T-helper 1 cell (primary cell): ENCODE measurements around the gene CDCP2.
"Not testable (repeated sequence)": the region's sequence is repeated elsewhere in the genome, so short reads cannot be mapped to it uniquely, and the experiment has no call there.

ENCODE experiments used
- DNase-seq, 5 donors: peaks; one replicate each; pipeline ENCODE4 v3.0.0-alpha.2; 2012 to 2020

Gene CDCP2

DNA sequence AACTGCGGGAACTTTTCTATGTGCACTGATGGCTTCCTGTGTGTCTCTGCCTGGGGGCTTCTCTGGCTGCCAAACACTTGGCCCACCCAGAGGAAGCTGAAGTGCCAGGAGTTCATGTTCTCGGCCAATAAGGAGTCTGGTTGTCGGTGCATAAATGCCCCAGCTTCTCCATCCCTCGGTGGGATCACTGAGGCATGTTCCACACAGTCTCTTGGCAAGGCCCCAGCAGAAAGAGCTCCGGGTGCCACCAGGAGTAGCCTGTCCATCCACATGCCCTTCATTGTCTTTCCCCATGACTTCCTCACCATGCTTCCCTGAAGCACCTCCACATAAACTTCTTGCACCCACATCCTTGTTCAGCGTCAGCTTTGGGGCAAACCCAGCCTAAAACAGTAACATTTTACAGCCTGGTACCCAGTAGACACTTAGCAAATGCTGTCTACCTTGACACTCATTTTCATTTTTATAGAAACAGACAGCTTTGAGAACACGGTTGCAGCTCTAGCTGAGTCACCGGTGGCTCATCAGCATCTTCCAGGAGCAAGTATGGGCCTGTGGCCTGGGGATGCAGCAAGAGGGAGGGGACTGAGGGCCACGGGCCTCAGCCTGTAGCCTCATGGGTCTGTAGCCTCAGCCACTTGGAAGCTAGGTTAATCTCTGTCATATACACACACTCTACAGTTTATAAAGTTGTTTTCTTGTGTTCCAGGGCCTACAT is 14.8 kb upstream of the CDCP2 start:
- DNase-seq, result no peak

DNA sequence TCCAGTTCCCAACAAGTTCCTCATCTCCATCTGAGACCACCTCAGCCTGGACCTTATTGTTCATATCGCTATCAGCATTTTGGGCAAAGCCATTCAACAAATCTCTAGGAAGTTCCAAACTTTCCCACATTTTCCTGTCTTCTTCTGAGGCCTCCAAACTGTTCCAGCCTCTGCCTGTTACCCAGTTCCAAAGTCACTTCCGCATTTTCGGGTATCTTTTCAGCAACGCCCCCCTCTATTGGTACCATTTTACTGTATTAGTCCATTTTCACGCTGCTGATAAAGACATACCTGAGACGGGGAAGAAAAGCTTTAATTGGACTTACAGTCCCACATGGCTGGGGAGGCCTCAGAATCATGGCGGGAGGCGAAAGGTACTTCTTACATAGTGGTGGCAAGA is 13.6 kb upstream of the CDCP2 start:
- not testable (repeated sequence) for DNase-seq

DNA sequence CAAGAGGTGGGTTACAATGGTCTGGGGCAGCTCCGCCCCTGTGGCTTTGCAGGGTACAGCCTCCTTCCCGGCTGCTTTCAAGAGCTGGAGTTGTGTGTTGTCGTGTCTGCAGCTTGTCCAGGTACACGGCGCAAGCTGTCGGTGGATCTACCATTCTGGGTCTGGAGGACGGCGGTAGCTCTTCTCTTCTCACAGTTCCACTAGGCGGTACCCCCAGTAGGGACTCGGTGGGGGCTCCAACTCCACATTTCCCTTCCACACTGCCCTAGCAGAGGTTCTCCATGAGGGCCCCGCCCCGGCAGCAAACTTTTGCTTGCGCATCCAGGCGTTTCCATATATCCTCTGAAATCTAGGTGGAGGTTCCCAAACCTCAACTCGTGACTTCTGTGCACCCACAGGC is 12.3 kb upstream of the CDCP2 start:
- DNase-seq, result no peak

DNA sequence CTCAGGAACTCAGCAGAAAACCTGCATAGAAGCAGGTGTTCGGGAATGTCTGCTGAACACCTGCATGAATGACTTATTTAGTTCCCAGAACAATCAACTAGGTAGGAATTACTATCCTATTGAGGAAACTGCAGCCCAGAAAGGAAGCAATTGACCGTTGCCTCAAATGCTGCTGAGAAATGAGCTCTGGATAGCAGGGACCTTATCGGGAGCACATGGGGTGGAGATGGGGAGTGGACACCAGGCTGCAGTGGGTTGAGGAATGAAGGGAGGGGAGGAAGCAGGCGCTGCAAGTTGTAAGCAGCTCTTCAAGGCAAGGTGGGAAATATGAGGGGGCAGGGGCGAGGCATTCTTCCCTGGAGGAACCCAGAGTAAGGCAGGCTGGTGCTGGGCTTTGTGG is 10.8 kb upstream of the CDCP2 start:
- no peak for DNase-seq

DNA sequence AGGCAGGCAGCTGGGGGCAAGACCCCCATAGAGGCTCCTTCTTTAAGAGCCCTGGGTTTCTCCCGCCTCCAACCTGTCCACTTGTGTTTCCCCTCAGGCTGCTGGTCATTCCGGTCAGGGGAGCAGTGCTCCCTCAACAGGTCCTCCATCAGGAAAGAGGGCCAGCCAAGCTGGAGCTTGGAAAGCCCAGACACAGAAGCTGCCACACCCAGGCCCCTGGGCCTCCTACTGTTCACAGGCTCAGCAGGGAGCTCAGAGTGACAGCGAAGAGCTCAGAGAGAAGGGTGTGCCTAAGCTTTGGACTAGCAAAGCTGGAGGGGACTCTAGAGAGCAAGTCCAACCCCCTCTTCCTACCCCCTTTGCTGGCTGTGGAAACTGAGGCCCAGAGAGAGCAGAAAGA is 10.3 kb upstream of the CDCP2 start:
- DNase-seq, result no peak

DNA sequence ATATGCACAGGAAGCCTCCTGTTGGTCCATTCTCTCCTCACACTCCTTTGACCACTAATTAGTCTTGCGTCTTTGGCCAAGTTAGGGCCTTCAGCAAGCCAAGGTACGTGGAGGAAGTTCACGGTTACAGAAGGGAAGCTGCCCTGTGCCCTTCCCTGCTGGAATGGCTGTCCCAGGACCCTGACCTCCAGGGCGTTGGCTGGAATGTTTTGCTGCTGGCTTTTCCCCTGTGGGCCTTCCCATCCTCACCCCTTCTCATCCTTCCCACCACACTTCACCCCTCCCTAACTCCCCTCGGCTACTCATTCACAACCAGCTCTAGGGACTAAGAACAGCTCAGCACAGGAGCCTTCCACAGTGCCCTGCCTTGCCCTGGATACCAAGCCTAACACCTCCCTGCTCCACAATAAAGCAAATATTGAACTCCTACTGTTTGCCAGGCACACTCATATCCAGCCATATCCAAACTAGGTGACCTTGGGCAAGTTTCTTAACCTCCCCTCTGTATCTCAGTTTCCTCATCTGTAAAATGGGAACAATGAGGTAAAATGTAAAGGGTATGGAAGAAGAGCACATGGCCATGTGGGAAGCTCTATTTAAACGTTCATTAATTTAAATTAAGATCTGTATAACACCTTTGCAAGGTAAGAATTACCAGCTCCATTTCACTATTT is 8.8 kb upstream of the CDCP2 start:
- no peak for DNase-seq

DNA sequence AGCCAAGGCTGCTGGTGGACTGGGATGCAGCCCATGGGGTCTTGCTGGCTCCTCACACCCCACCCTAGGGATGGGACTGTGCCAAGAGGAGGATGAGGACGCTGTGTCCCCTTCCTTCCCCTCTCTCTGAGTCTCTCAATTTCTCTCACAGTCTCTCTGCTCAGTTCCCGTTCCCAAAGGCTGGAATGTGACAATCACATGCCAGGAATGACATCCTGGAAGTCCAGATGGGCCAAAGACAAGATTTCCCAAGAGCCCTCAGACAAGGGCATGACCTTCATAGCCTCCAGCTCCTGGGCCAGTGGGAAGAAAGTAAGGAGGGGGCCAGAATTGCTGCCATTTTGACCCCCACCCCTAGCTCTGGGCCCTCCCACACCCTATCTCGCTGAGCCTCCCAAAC is 7.6 kb upstream of the CDCP2 start:
- DNase-seq, result no peak

DNA sequence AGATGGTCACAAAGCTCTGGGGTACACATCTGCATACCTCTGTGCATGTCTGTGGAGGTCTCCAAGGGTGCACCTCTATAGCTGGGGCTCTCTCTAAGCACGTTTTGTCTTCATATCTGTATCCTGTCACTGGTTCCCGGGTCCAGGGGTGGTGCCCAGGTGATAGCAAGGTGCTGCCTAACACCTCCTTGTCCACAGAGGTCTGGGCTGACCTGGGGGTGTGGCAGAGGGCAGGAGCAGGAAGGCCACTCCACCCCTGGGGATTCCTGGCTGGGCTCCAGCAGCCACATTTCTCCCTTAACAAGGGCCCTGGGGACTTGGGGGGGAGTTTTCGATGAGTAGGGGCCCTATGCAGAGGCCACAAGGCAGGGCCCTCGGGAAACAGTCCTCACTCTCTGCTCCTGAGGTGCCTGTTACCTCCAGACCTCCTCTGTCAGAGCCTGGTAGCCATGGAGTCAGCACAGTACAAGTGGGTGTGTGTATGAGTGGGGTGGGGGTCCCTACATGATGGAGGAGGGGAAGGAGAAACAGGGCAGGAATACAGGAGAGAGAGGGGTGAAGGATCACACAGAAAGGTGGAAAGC is 7.0 kb upstream of the CDCP2 start:
- no peak for DNase-seq

DNA sequence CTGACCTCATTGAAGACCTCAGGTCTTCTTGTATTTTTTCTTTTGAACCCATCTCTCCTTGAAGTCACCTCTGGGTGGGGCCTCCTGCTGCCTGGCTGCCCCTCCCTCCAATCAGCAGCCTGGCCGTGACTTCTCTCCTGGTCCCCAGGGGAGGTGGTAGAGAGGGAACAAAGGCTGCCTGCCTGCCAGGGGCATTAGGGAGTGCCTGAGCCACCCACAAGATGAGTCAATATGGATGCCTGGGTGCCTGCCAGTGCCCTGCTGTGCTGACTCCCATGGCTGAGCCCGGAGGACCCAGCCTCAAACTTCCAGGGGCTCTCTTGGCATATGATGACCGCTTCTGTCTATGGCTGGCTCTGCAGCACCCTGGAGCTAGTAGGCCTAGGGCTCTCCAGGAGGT is 5.3 kb upstream of the CDCP2 start:
- no peak for DNase-seq

DNA sequence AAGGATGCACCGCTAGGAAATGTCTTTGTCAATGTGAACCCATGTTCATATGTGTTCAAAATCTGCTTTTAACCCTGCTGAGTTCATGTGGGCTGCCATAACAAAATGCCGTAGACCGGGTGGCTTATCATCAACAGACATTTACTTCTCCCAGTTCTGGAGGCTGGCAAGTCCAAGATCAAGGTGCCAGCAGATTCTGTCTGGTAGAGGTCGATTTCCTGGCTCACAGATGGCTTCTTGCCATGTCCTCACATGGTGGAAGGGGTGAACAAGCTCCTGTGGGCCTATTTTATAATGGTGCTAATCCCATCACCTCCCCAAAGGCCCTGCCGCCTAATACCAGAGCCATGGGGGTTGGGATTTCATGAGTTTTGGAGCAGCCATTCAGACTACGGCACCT is 4.6 kb upstream of the CDCP2 start:
- no peak for DNase-seq

DNA sequence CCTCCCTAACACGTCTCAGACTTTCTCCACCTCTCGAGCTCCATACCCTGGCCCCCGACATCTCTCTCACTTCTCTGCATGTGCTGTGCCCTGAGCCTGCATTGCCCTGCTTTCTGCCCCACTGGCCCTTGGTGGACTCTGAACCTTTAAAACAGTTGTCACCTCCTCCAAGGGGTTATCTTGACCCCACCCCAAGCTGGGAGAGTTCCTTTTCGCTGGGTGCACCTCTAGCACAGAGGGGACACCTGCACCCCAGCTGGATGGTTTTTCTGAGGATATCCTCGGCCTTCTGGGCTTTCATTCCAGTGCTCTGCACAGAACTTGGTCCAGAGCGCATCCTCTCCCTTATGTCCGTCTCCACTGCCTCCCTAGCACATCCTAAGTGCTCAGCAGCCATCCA is 4.2 kb upstream of the CDCP2 start:
- DNase-seq, result no peak

DNA sequence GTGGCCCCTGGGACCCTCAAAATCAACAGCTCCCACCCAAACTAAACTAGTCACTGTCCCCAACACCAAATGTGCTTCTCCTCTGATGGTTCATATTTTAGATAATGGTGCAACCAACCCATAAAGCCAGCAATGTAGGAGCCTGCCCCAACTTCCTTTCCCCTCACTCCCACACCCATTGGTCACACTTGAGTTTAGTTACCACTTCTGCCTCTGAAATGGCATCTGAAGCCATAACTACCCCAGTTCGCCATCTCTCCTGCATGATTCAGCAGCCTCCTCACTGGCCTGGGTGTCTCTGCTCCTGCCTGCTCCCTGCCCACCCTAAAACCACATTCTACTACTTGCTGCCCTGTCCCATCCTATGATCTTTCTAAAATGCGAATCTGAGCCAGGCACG is 3.4 kb upstream of the CDCP2 start:
- DNase-seq, result no peak

DNA sequence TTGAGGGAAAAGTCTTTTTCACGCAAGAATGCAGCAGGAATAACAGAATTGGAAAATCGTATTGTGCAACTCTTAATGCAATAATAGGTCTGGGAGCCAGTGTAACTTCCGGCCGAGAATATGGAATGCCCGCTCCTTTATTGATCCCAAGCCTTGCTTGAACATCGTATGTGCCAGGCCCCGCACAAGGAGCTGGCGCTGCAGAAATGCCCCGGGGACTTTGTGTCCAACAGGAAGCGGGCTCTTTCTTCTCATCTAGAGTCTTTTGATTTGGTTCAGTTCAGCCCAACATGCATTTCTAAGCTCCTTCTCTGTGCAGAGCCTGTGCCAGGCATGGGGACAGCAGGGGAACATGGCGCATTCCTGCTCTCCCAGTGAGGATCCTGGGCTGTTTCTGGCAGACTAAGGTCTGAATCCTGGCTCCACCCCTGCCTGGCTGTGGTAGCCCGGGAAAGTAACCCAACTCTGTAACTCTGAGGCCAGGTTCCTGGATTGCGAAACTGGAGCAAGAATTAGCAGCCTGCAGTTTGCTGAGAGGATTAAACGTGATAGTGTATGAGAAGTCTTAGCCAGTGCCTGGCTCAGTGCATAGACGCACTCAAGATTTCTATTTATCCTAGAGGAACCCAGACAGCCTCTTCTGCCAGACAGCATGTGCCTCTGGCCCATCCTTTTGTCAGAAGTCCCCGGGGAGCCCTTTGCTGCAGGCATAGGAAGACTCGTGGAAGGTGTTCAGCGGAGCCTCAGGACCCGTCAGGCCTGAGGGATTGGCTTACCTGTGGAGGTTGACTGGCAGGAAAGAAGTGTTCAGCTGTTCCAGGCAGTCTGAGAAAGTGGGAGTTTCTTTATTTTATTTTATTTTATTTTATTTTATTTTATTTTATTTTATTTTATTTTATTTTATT is 987 bp upstream of the CDCP2 start:
- DNase-seq, result no peak

DNA sequence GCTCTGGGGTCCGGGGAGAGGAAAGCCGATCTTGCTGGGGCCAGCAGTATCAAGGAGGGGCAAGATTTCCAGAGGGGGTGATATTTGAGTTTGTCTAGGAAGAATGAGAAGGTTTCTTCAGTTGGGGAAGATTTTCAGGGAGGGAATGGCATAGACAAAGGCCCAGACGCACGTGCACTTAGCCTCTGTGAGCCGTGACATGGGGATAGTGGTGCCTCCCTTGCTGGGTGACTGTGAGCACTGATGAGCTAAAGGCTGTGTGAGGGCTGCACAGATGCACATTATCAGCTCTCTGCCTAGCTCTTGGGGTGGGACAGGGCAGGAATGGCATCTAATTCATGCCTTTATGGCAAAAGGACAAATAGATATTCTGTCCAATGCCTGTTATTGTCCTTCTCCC is 1.8 kb downstream of the CDCP2 start:
- no peak for DNase-seq

DNA sequence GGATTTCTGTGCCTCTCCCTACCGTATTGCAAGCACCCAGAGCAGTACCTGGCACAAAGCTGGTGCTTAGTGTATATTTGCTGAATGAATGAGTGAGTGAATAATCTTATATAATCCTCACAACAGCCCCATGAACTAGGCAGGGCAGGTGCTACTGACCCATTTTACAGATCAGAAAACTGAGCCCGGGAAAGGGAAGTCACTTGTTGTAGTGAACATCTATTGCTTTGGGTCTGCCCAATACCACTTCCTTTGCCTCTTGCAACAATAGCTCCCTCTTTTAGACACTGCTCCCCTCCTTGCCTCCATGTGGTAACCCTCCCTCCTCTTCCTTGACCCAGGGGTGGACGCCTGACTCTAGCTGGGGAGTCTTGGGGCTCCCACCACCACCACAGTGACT is 3.1 kb downstream of the CDCP2 start:
- DNase-seq, result no peak

DNA sequence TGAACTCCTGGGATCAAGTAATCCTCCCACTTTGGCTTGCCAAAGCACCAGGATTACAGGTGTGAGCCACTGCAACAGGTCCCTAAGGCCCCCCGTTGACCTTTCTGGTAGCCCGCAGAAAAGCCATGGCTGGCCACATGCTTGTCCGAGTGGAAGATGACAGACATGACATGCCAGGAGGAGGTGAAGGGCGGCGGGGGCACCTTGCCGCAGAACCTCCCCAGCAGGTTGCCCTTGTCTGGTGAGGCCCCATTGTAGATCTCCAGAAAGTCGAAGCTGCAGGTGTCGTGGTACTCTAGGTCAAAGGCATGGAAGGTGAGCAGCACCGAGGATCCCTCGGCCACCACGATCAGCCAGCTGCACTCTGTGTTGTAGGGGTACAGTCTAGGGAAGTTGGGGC is 8.4 kb downstream of the CDCP2 start:
- DNase-seq, result no peak

DNA sequence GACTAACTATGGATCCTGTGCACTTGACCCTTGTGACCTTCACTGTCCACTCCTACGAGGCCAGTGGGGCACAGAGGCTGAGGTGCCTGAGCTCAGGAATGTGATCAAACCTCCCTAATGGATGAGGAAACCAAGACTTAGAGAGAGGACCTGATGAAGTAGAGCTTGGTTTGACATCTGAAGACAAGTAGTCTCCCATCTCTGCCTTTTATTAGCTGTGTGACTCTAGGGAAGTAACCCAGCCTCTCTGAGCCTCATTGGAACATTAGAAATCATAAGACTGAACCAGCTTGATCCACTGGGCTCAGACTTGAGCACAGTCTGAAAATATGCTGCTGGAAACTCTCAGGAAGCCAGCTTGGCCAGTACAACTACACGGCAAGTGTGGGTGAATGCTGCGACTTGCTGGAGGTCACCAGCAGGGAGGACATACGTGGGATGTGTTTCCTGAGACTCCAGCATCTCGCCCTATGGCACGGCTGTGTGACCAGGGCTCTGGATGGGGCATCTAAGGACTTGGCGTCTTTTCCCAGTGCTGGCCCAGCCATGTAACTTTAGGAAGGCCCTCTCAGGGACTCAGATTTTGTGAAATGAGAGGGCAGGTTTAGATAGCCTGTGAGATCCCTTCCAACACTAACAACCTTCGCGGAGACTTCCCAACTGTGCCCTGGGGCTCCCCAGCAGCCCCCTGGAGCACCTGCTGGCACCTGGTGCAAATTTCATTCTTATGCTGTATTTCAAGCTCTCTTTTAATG is 10.5 kb downstream of the CDCP2 start:
- no peak for DNase-seq

DNA sequence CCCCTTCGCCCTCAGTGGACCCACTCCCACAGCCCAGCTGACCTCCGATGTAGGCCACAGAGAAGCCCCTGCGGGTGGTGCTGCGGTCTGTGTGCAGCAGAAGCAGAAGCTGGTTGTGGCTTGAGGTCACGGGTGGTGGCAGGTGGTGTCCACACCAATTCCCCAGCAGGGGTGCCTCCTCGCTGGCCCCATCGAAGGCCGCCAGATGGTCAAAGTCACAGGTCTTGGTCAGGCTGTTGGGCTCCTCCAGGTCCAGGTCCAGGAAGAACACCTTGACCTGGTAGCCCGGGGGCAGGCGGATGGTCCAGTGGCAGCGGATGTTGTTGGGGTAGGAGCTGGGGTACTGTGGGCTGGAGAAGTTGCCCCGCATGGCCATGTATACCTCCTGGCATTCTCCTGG is 13.1 kb downstream of the CDCP2 start:
- no peak for DNase-seq

DNA sequence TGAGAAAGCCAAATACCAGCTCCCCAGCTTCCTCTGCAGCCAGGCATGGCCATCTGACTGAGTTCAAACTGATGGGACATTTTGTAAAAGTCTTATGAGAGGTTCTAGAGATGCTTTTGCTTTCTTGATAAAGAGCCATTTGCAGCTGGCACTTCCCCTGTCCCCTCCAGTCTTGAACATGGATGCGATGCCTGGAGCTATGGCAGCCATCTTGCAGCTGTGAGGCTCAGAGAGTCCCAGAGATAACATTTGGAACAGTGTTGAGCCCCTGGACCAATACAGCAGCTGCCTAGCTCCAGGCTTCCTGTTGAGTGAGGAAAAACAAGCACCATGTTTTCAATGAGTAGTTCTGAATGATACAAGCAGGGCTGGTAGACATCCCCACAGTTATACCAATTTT is 13.8 kb downstream of the CDCP2 start:
- DNase-seq, result no peak

DNA sequence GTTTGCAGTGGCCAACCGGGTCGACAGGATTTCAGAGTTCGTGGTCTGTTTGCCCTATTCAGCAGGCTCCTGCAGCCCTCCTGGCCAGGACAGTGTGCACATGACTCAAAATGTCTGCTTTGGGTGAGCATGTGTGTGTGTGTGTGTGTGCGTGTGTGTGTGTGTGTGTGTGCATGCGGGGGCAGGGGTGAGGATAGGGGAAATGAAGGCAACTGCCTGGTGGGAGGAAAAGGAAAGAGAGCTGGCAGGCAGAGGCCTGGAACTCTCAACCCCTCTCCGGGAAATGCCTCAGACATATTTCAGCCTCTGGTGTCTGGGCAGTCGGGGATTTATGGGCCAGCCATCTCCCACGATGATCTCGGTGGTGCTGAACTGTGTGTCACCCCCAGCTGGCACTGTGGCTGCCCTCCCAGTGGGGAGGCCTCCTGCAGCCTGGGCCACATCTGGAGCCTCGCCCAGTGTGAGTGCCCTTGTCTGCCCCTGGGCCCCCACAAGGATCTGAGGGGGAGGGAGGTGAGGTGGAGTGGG is 15.2 kb downstream of the CDCP2 start:
- DNase-seq, result no peak

DNA sequence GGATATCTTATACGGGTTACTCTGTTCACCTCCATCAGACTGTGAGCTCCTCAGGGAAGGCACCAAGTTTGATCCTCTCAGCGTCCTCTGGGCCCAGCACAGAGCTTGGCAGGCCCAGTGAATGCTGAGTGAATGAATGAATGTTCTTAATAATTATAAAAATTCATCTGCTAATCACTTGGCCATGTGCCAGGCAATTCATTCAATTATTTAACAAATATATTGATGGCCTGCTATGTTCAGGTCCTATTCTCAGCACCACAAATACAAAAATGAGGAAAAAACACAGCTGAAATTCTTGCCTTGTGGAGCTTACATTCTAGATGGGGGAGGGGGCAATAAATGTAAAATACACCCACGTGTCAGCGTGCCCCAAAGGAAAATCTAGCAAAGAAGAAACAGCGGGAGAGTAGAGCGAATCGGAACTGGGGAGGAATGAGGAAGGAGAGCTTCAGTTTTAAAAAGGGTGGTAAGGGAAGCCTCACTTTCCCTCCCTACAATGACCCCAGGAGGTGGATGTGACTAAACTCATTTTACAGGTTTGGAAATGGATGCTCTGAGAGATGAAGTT is 15.8 kb downstream of the CDCP2 start:
- no peak for DNase-seq

DNA sequence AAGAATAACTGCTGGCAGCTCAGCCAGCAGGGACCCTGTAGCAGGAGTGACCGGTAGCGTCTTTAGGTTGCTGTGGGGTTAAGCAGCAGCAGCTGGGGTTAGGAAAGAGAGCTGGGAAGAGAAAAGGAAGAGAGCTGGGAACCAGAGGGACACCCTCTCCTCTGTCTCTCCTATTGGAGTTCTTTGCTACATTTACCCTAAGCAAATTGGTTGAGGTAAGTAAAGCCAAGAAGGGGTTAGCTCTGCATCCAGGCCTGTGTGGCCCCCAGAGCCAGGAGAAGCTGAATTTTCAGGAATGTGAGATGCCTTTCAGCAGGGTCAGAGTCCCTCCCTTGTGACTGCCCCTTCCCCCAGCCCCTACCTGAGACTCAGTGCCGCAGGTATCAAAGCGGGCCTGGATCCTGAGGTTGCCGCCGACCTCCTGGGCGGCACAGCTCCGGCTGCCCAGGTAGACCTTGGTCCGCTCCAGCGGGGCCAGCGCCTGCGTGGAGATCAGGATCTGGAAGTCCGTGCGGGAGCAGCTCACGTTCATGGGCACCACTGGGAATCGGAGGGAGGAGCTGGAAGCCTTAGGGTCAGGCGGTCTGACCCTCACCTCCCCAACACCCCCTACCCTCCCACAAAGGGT is 16.4 kb downstream of the CDCP2 start:
- DNase-seq, result no peak
